Activated B cell treated with CpG ODN at 0.5 μM for 24 hours (primary cell): Measurements from ENCODE around the gene SCRN2. TPM values are rescaled to one million over a fixed set of nuclear protein-coding genes. Genes with fewer than 3 reads are reported as not detected.

ENCODE experiments used
- ATAC-seq: fragments of 200-7000 bp; cut with Tn5 transposase; one replicate; pipeline ENCODE4 v1.10.0; 2021; ENCODE audit warnings: low read depth, mild to moderate bottlenecking, moderate library complexity
- CTCF ChIA-PET: fragments of 350-600 bp; sonication (Branson Sonifier 250); formaldehyde crosslinking; loops from one replicate; lab custom pipeline; 2021; ENCODE audit warnings: antibody characterized with exemption; lab: Charles Lee
- POLR2A ChIA-PET: fragments of 350-600 bp; sonication (Branson Sonifier 250); formaldehyde crosslinking; loops from one replicate; lab custom pipeline; 2021; ENCODE audit warnings: antibody characterized with exemption; lab: Charles Lee
- DNase-seq: peaks from one replicate; pipeline ENCODE4 v3.0.0; 2022
- H3K27ac Mint-ChIP-seq: one replicate; pipeline ENCODE4 v1.8.0; 2020; ENCODE audit warnings: mixed read lengths
- H3K27me3 Mint-ChIP-seq: one replicate; pipeline ENCODE4 v1.8.0; 2021; ENCODE audit warnings: mixed read lengths
- H3K36me3 Mint-ChIP-seq: one replicate; pipeline ENCODE4 v1.8.0; 2021; ENCODE audit warnings: low read depth, mixed read lengths
- H3K4me1 Mint-ChIP-seq: one replicate; pipeline ENCODE4 v1.8.0; 2021; ENCODE audit warnings: mixed read lengths
- H3K4me3 Mint-ChIP-seq: one replicate; pipeline ENCODE4 v1.8.0; 2020; ENCODE audit warnings: mild to moderate bottlenecking, mixed read lengths
- H3K9me3 Mint-ChIP-seq: one replicate; pipeline ENCODE4 v1.8.0; 2020; ENCODE audit warnings: mixed read lengths
- intact Hi-C: fragments of 100-400 bp; cut with micrococcal nuclease; formaldehyde crosslinking; loops from one replicate; pipeline ENCODE4 v1.15.1; 2024
- total RNA-seq: library from RNA; stranded (reverse); gene quantifications from 2 replicates; pipeline ENCODE4 v1.2.3, GENCODE V29; 2022
- TF ChIP-seq, protein P1 (sequence below): fragments of 200-600 bp; IDR thresholded peaks from one replicate; pipeline ENCODE4 v1.8.0; 2022; ENCODE audit warnings: antibody characterized with exemption, mild to moderate bottlenecking

Gene SCRN2
- total RNA-seq, 1 donor from 2014 or later, result 36.3 TPM

DNA sequence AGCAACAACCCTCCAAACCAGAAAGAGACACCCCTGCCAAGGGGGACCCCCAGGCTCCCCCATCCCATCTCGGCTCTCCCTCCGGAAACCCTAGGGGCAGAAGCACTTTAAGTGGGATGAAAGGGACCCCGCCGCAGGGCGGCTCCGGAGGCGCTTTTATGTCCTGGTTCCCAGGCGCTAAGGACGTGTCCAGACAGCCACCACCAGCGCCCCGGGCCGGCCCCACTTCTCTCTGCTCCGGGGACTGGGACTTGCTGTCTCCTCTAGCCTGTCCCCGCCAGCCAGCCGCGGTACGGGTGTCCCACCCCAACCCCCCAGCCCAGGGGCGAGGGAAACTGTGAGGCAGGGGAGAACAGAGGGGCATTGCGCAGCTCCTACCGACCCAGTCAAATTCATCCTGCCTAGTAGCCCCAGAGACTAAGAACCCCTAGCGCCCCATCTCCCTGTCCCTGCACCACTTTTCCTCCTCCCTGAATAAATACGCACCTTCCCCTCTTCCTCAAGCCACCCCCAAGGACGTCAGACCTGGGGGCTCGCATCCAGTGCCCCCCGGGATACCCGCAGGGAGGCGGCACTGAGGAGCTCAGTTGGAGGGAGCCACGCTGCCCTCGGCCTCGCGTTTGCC, 5.8 kb upstream of the SCRN2 start:
- no peak for ATAC-seq
- Mint-ChIP-seq H3K4me3 (no peak overlapping the region), H3K9me3 (no peaks in the 10 kb centered on the region), H3K36me3 (no peaks in the 10 kb centered on the region), H3K27me3 (peaks cover 49% of the 10 kb centered on the region), H3K4me1 (peaks cover 24% of the 10 kb centered on the region), H3K27ac (no peak overlapping the region)
- TF ChIP-seq, protein P1, sequence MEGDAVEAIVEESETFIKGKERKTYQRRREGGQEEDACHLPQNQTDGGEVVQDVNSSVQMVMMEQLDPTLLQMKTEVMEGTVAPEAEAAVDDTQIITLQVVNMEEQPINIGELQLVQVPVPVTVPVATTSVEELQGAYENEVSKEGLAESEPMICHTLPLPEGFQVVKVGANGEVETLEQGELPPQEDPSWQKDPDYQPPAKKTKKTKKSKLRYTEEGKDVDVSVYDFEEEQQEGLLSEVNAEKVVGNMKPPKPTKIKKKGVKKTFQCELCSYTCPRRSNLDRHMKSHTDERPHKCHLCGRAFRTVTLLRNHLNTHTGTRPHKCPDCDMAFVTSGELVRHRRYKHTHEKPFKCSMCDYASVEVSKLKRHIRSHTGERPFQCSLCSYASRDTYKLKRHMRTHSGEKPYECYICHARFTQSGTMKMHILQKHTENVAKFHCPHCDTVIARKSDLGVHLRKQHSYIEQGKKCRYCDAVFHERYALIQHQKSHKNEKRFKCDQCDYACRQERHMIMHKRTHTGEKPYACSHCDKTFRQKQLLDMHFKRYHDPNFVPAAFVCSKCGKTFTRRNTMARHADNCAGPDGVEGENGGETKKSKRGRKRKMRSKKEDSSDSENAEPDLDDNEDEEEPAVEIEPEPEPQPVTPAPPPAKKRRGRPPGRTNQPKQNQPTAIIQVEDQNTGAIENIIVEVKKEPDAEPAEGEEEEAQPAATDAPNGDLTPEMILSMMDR, result no peak
- intact Hi-C loops, result loop anchor here (10.0 kb wide), 1 partner anchor 768 kb away; the partner anchor contains the start of genes HOXB7 and HOXB8
- ChIA-PET CTCF (interaction anchor here (3.9 kb wide), 1 partner anchor 43 kb away, joined by 29 read pairs; no protein-coding TSS in a partner anchor), POLR2A (interaction anchor here (1.8 kb wide), 1 partner anchor 49 kb away, joined by 8 read pairs; the partner anchor contains the start of gene SP2)
- no peak for DNase-seq

- H3K27ac Mint-ChIP-seq, result no peak overlapping the region
- H3K36me3 Mint-ChIP-seq, result peaks cover 3% of the 10 kb centered on the region
- H3K27me3 Mint-ChIP-seq, result peaks cover 47% of the 10 kb centered on the region
- TF ChIP-seq, protein P1, result no peak
- CTCF ChIA-PET, result interaction anchor here (7.6 kb wide), 1 partner anchor 45 kb away, joined by 207 read pairs; the partner anchor contains the start of gene SP2
- no peak overlapping the region for H3K4me3 Mint-ChIP-seq
- ATAC-seq (no peak), DNase-seq (no peak)
- POLR2A ChIA-PET, result no interaction called here
- peaks cover 26% of the 10 kb centered on the region for H3K4me1 Mint-ChIP-seq
- no peaks in the 10 kb centered on the region for H3K9me3 Mint-ChIP-seq
- intact Hi-C loops, result loop anchor here (10.0 kb wide), 1 partner anchor 769 kb away; the partner anchor contains the start of genes HOXB7 and HOXB8
Measured at GRCh38 chr17:47845716-47846075, 4.6 kb upstream of the SCRN2 start.

DNA sequence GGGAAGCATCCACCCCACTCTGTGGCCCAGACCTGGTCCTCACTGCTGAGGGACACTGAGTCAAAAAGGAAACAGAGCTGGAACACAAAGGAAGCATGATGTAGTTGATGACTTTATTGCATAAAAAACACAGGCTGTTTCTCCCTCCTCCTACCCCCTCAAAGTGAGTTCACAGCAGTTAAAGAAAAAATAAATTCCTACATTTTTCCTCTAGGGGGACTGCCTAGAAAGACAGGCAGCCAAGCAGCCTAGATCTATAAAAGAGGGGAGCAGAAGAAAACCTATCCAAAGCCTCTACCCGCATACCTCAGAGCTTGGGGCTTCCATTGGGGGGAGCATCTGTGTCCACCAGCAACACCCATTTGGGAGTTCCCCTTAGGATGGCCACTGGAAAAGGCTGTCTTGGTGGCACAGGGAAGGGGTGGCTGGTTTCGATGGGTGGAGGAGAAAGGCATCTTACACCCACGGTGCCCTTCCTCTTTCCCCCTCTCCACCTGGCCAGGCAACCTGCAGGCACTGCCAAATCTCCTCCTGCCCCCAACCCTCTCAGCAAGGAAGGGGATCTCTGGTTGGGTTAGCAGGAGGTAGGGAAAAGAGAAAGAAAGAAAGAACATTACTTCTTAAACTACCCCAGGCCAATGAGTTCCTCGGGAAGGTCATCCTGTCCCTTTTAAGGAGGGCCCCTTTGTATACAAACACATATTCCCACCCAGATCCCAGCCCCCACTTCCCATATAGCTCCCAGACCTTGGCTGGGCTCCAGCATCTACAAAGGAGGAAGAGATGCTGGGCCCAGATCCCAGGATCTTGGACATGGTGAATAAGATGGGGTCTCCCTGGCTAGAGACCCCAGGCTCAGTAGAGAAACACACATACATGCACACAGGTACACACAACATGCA, 4.0 kb upstream of the SCRN2 start:
- H3K27ac Mint-ChIP-seq, result no peak overlapping the region
- ATAC-seq, result no peak
- ChIA-PET POLR2A (interaction anchor here (1.0 to 1.9 kb wide), 2 partner anchors 46 to 50 kb away, joined by 3 to 6 read pairs; no protein-coding TSS in a partner anchor), CTCF (interaction anchor here (7.6 kb wide), 1 partner anchor 46 kb away, joined by 207 read pairs; the partner anchor contains the start of gene SP2)
- H3K9me3 Mint-ChIP-seq, result no peaks in the 10 kb centered on the region
- peaks cover 27% of the 10 kb centered on the region for H3K4me1 Mint-ChIP-seq
- no peak overlapping the region for H3K4me3 Mint-ChIP-seq
- intact Hi-C loops, result loop anchor here (10.0 kb wide), 1 partner anchor 770 kb away; the partner anchor contains the start of genes HOXB7 and HOXB8
- H3K27me3 Mint-ChIP-seq, result peaks cover 41% of the 10 kb centered on the region
- peaks cover 3% of the 10 kb centered on the region for H3K36me3 Mint-ChIP-seq
- no peak for DNase-seq
- TF ChIP-seq, protein P1, result no peak

- DNase-seq, result no peak
- H3K36me3 Mint-ChIP-seq, result peaks cover 3% of the 10 kb centered on the region
- peaks cover 30% of the 10 kb centered on the region for H3K4me1 Mint-ChIP-seq
- POLR2A ChIA-PET, result interaction anchor here (1.9 kb wide), 1 partner anchor 47 kb away, joined by 6 read pairs; no protein-coding TSS in a partner anchor
- TF ChIP-seq, protein P1, result no peak
- H3K27me3 Mint-ChIP-seq, result peaks cover 34% of the 10 kb centered on the region
- intact Hi-C loops, result loop anchor here (10.0 kb wide), 1 partner anchor 771 kb away; the partner anchor contains the start of genes HOXB7 and HOXB8
- no peak overlapping the region for H3K27ac Mint-ChIP-seq
- H3K4me3 Mint-ChIP-seq, result no peak overlapping the region
- CTCF ChIA-PET, result interaction anchor here (7.6 kb wide), 1 partner anchor 47 kb away, joined by 207 read pairs; the partner anchor contains the start of gene SP2
- H3K9me3 Mint-ChIP-seq, result no peaks in the 10 kb centered on the region
- ATAC-seq, result no peak
Measured at GRCh38 chr17:47844227-47844626, 3.2 kb upstream of the SCRN2 start.
